Caco-2 (cell line): ENCODE data around the gene CABLES2. TPM values are rescaled to one million over a fixed set of nuclear protein-coding genes. Genes with fewer than 3 reads are reported as not detected.

Experiments used
- BruUV-seq: library from RNA; stranded (reverse); fragments of 400-500 nt; replicated peaks from 2 replicates; lab custom pipeline; 2021; lab: Mats Ljungman, UMichigan
- CTCF ChIA-PET: fragments of 300-600 bp; sonication (Branson Sonifier 250); formaldehyde crosslinking; loops from one replicate; lab custom pipeline; 2022; ENCODE audit warnings: antibody characterized with exemption; lab: Charles Lee
- POLR2A ChIA-PET: fragments of 300-600 bp; sonication (Branson Sonifier 250); formaldehyde crosslinking; loops from one replicate; lab custom pipeline; 2022; ENCODE audit warnings: antibody characterized with exemption; lab: Charles Lee
- DNase-seq, 2 experiments: peaks; one replicate each; pipeline versions ENCODE4 v3.0.0 to v3.0.0-alpha.2; 2020 to 2022
- H3K27me3 ChIP-seq: replicated peaks from 2 replicates; pipeline ENCODE4 v1.6.0; 2011; ENCODE audit warnings: low read length; ENCODE audit not compliant: control insufficient read depth, insufficient read depth
- H3K36me3 ChIP-seq: 2 replicates; pipeline ENCODE4 v1.5.1; 2011; ENCODE audit warnings: low read length; ENCODE audit not compliant: control insufficient read depth, insufficient read depth
- H3K4me1 ChIP-seq: fragments of 250-450 bp; sonication (Bioruptor Pico); 2 replicates; pipeline ENCODE4 v1.5.1; 2020; ENCODE audit warnings: mild to moderate bottlenecking
- H3K4me3 ChIP-seq: 2 replicates; pipeline ENCODE4 v1.5.1; 2011; ENCODE audit warnings: low read depth, mild to moderate bottlenecking, control low read depth, low read length
- H3K9me3 ChIP-seq: fragments of 250-450 bp; sonication (Bioruptor Pico); 2 replicates; pipeline ENCODE4 v1.5.1; 2020; ENCODE audit warnings: mild to moderate bottlenecking, moderate library complexity
- H3K27ac Mint-ChIP-seq: one replicate; pipeline ENCODE4 v1.8.0; 2022; ENCODE audit warnings: mixed read lengths; ENCODE audit not compliant: unreplicated experiment
- H3K27me3 Mint-ChIP-seq: one replicate; pipeline ENCODE4 v1.8.0; 2022; ENCODE audit warnings: mixed read lengths; ENCODE audit not compliant: insufficient read depth, unreplicated experiment
- H3K36me3 Mint-ChIP-seq: one replicate; pipeline ENCODE4 v1.8.0; 2022; ENCODE audit warnings: mild to moderate bottlenecking, mixed read lengths; ENCODE audit not compliant: insufficient read depth, unreplicated experiment
- H3K4me1 Mint-ChIP-seq: one replicate; pipeline ENCODE4 v1.8.0; 2022; ENCODE audit warnings: low read depth, mixed read lengths; ENCODE audit not compliant: unreplicated experiment
- H3K4me3 Mint-ChIP-seq: one replicate; pipeline ENCODE4 v1.8.0; 2022; ENCODE audit warnings: mild to moderate bottlenecking, moderate library complexity, mixed read lengths; ENCODE audit not compliant: unreplicated experiment
- H3K9me3 Mint-ChIP-seq: one replicate; pipeline ENCODE4 v1.8.0; 2022; ENCODE audit warnings: mixed read lengths; ENCODE audit not compliant: unreplicated experiment
- intact Hi-C: fragments of 100-400 bp; cut with micrococcal nuclease; formaldehyde crosslinking; loops from one replicate; pipeline ENCODE4 v1.10.0; 2022; ENCODE audit not compliant: unreplicated experiment
- total RNA-seq: library from RNA; stranded (reverse); gene quantifications from 2 replicates; pipeline ENCODE4 v1.2.3, GENCODE V29; 2022
- TF ChIP-seq, protein P1 (sequence below), 2 experiments: fragments of 200-600 bp in 1 of 2; IDR thresholded peaks; 1 replicate in 1 of 2; 2 replicates in 1 of 2; pipeline versions ENCODE4 v1.5.1 to v1.8.0; 2011 to 2022; ENCODE audit warnings: antibody characterized with exemption in 1 of 2, control low read depth in 1 of 2, inconsistent platforms in 1 of 2, low read depth in 1 of 2, low read length in 1 of 2, mild to moderate bottlenecking in 1 of 2, moderate library complexity in 1 of 2; ENCODE audit not compliant: insufficient read depth in 1 of 2, severe bottlenecking in 1 of 2, unreplicated experiment in 1 of 2

Gene CABLES2
- total RNA-seq, 1 experiment from 2014 or later = 36.4 TPM

DNA sequence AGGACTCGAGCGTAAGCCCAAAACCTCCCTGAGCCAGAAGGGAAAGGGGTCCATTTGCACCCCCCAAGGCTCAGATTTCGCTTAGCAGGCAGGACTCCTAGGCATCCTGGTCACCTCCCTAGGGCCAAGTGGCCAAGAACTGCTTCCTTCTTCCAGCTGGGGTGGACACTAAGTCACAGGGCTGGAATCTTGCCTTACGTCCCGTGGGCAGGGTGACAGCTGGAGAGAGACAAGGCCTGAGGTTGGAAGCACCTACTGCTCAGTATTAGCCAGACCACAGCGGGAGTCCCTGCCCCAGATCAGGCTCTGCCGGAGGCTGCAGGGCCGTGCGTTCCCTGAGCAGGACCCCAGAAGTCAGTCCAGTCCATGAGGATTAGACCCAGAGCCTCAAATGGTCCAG lies 59.6 kb downstream of the CABLES2 start:
- Histone ChIP-seq H3K4me3 (no peak overlapping the region), H3K27me3 (no peaks in the 10 kb centered on the region), H3K4me1 (peaks cover 21% of the 10 kb centered on the region), H3K9me3 (no peaks in the 10 kb centered on the region), H3K36me3 (peaks cover 30% of the 10 kb centered on the region)
- intact Hi-C loops = no loop called here
- BruUV-seq = no TSS peak
- no peaks in the 10 kb centered on the region for H3K27me3 Mint-ChIP-seq
- TF ChIP-seq, protein P1, sequence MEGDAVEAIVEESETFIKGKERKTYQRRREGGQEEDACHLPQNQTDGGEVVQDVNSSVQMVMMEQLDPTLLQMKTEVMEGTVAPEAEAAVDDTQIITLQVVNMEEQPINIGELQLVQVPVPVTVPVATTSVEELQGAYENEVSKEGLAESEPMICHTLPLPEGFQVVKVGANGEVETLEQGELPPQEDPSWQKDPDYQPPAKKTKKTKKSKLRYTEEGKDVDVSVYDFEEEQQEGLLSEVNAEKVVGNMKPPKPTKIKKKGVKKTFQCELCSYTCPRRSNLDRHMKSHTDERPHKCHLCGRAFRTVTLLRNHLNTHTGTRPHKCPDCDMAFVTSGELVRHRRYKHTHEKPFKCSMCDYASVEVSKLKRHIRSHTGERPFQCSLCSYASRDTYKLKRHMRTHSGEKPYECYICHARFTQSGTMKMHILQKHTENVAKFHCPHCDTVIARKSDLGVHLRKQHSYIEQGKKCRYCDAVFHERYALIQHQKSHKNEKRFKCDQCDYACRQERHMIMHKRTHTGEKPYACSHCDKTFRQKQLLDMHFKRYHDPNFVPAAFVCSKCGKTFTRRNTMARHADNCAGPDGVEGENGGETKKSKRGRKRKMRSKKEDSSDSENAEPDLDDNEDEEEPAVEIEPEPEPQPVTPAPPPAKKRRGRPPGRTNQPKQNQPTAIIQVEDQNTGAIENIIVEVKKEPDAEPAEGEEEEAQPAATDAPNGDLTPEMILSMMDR (IDR thresholded peaks at IDR 0.05; ENCODE audit: insufficient read depth in 1 of 2, low read depth in 1 of 2, low read length in 1 of 2, severe bottlenecking in 1 of 2, unreplicated experiment in 1 of 2) = no peak
- no peak for DNase-seq
- H3K36me3 Mint-ChIP-seq = peaks cover 100% of the 10 kb centered on the region
- no peak overlapping the region for H3K27ac Mint-ChIP-seq
- peaks cover 7% of the 10 kb centered on the region for H3K4me1 Mint-ChIP-seq
- ChIA-PET CTCF (no interaction called here), POLR2A (no interaction called here)
- no peak overlapping the region for H3K4me3 Mint-ChIP-seq
- peaks cover 18% of the 10 kb centered on the region for H3K9me3 Mint-ChIP-seq

DNA sequence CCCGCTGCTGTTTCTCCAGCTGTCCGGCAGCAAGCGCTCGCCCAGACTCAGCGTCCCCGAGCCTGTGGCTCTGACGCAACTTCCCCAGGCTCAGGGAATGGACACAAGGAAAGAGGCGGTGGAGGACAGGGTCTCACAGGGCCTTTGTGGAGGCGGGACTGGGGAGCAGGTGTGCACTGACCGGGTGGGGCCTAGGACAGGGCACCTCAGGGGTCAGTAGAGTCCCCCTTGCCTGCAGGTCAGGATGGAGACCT lies 60.0 kb downstream of the CABLES2 start:
- Mint-ChIP-seq H3K27ac (no peak overlapping the region), H3K4me3 (no peak overlapping the region), H3K4me1 (peaks cover 7% of the 10 kb centered on the region), H3K36me3 (peaks cover 100% of the 10 kb centered on the region), H3K27me3 (no peaks in the 10 kb centered on the region), H3K9me3 (peaks cover 18% of the 10 kb centered on the region)
- no TSS peak for BruUV-seq
- Histone ChIP-seq H3K36me3 (peaks cover 30% of the 10 kb centered on the region), H3K27me3 (no peaks in the 10 kb centered on the region), H3K4me1 (peaks cover 21% of the 10 kb centered on the region), H3K9me3 (no peaks in the 10 kb centered on the region), H3K4me3 (no peak overlapping the region)
- TF ChIP-seq, protein P1 (IDR thresholded peaks at IDR 0.05; ENCODE audit: insufficient read depth in 1 of 2, low read depth in 1 of 2, low read length in 1 of 2, severe bottlenecking in 1 of 2, unreplicated experiment in 1 of 2) = no peak
- POLR2A ChIA-PET = no interaction called here
- CTCF ChIA-PET = no interaction called here
- intact Hi-C loops = no loop called here
- DNase-seq = no peak

DNA sequence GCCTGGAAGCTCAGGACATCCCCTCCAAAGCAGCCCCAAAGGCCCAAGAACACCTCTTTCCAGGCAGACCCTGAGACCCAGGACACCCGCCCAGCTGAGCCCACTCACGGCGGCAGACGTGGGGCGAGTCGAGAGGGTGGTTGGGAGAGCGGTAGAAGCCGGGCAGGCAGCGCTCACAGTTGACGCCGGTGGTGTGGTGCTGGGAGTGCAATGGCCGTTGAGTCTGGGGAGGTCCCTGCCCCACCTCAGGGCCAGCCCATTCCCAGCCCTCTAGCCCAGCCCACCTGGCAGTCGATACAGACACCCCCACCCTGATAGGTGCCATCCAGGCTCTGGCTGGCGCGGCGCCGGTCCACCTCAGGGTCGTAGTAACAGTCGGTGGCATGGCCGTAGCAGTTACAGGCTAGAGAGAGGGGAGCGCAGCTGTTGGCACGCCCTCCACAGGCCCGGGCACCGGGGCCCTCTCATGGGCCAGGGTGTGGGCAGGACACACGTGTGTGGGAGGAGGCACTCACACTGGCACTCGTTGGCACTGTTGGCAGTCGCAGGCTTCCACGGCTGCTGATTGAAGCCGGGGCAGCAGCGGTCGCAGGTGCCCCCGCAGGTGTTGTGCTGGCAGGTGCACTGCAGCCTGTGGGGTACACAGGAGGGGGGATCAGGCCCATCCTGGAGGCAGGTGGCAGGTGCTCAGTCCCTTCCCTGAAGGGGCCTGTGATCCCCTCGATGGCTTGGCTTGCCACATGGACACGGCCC lies 60.5 kb downstream of the CABLES2 start:
- Mint-ChIP-seq H3K9me3 (peaks cover 18% of the 10 kb centered on the region), H3K4me3 (no peak overlapping the region), H3K36me3 (peaks cover 100% of the 10 kb centered on the region), H3K27me3 (no peaks in the 10 kb centered on the region), H3K4me1 (peaks cover 7% of the 10 kb centered on the region), H3K27ac (no peak overlapping the region)
- Histone ChIP-seq H3K9me3 (no peaks in the 10 kb centered on the region), H3K27me3 (no peaks in the 10 kb centered on the region), H3K4me1 (peaks cover 18% of the 10 kb centered on the region), H3K4me3 (no peak overlapping the region), H3K36me3 (peaks cover 27% of the 10 kb centered on the region)
- intact Hi-C loops = no loop called here
- DNase-seq = no peak
- no TSS peak for BruUV-seq
- ChIA-PET CTCF (interaction anchor here (0.7 kb wide), 1 partner anchor 29 kb away, joined by 4 read pairs; no protein-coding TSS in a partner anchor), POLR2A (no interaction called here)
- TF ChIP-seq, protein P1 (IDR thresholded peaks at IDR 0.05; ENCODE audit: insufficient read depth in 1 of 2, low read depth in 1 of 2, low read length in 1 of 2, severe bottlenecking in 1 of 2, unreplicated experiment in 1 of 2) = no peak
